ENCODE results near the gene ELAVL3. TPM values are rescaled to one million over a fixed set of nuclear protein-coding genes. Genes with fewer than 3 reads are reported as not detected.

Gene ELAVL3
- total and polyA plus RNA-seq, 3 donors from 2014 or later = 0.74 to 7.5 (median 6.1) TPM

DNA sequence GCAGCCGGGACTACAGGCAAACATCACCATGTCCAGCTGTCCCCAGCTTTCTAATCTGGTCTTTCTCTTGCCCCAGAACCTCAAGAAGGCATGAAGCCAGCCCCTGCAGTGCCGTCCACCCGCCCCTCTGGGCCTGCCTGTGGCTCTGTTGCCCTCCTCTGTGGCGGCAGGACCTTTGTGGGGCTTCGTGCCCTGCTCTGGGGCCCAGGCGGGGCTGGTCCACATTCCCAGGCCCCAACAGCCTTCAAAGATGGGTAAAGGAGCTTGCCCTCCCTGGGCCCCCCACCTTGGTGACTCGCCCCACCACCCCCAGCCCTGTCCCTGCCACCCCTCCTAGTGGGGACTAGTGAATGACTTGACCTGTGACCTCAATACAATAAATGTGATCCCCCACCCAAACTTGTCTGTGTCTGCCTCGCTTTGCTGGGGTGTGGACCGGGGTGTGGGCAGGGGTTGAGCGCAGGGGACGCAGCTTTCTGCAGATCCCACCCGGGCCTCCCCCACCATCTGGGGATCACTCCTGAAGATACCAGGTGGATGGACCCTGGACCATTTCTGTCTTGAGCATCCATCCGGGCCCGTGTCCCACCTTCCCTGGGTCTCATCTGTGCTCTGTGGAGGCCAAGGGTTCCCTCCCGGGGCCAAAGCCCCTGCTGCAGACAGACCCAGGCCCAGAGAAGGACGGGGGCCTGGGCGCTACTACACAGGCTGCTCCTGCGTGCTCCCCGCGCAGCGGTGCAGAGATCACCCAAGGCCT lies 30.1 kb downstream of the ELAVL3 start:
- 72 to 73% methylated on average over 13 to 21 of the region's 21 CpGs for WGBS, 2 donors
- intact Hi-C loops (cut with DNase I; ENCODE audit: low total_unique reads) = no loop called here
- Histone ChIP-seq H3K27ac (no peak overlapping the region), H3K27me3 (no peaks in the 10 kb centered on the region), H3K9me3 (no peaks in the 10 kb centered on the region), H3K36me3 (ENCODE audit: low read depth, missing control alignments) (no peaks in the 10 kb centered on the region), H3K4me1 (no peaks in the 10 kb centered on the region), H3K4me3 (no peak overlapping the region)
- TF ChIP-seq POLR2A (IDR thresholded peaks at IDR 0.05) (no peak), CTCF (IDR thresholded peaks at IDR 0.05) (no peak)
- no peak for DNase-seq

DNA sequence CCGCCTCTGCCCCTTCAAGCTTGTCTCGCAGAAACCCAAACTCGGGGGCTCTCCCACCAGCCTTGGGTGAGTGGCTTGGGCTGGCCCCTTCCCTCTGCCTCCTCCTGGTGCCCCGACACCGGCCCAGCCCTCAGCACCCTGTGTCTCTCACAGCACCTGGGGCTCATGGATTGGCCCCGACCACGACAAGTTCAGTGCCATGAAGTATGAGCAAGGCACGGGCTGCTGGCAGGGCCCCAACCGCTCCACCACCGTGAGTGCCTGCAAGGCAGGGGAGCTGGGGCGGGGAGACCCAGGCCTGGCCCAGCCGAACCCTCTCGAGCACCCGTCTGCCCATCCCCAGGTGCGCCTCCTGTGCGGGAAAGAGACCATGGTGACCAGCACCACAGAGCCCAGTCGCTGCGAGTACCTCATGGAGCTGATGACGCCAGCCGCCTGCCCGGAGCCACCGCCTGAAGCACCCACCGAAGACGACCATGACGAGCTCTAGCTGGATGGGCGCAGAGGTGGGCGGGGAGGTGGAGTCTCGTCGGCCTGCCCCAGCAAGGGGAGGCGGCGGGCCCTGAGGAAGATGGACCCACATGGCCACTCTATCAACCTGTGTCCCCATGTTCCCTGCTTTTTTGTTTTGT lies 31.8 kb downstream of the ELAVL3 start:
- H3K4me3 ChIP-seq = no peak overlapping the region
- intact Hi-C loops (cut with DNase I; ENCODE audit: low total_unique reads) = loop anchor here (10.0 kb wide), 1 partner anchor 154 kb away; the partner anchor contains the start of gene TSPAN16
- no peaks in the 10 kb centered on the region for H3K4me1 ChIP-seq
- H3K9me3 ChIP-seq = no peaks in the 10 kb centered on the region
- DNase-seq = no peak
- TF ChIP-seq POLR2A (IDR thresholded peaks at IDR 0.05) (no peak), CTCF (IDR thresholded peaks at IDR 0.05) (no peak)
- WGBS, 2 donors = 96 to 98% methylated on average over 20 to 31 of the region's 31 CpGs
- no peaks in the 10 kb centered on the region for H3K27me3 ChIP-seq
- no peaks in the 10 kb centered on the region for H3K36me3 ChIP-seq (ENCODE audit: low read depth, missing control alignments)
- H3K27ac ChIP-seq = no peak overlapping the region

- Histone ChIP-seq H3K9me3 (no peaks in the 10 kb centered on the region), H3K4me1 (no peaks in the 10 kb centered on the region), H3K36me3 (ENCODE audit: low read depth, missing control alignments) (no peaks in the 10 kb centered on the region), H3K27ac (no peak overlapping the region), H3K27me3 (no peaks in the 10 kb centered on the region), H3K4me3 (no peak overlapping the region)
- WGBS, 2 donors = 79 to 89% methylated on average over 8 to 13 of the region's 13 CpGs
- no peak for TF ChIP-seq POLR2A (IDR thresholded peaks at IDR 0.05)
- TF ChIP-seq CTCF (IDR thresholded peaks at IDR 0.05) = no peak
- DNase-seq = no peak
- intact Hi-C loops (cut with DNase I; ENCODE audit: low total_unique reads) = loop anchor here (10.0 kb wide), 1 partner anchor 154 kb away; the partner anchor contains the start of gene TSPAN16
These were observed 32.4 kb downstream of the ELAVL3 start for GRCh38 chr19:11448410-11448809.

DNA sequence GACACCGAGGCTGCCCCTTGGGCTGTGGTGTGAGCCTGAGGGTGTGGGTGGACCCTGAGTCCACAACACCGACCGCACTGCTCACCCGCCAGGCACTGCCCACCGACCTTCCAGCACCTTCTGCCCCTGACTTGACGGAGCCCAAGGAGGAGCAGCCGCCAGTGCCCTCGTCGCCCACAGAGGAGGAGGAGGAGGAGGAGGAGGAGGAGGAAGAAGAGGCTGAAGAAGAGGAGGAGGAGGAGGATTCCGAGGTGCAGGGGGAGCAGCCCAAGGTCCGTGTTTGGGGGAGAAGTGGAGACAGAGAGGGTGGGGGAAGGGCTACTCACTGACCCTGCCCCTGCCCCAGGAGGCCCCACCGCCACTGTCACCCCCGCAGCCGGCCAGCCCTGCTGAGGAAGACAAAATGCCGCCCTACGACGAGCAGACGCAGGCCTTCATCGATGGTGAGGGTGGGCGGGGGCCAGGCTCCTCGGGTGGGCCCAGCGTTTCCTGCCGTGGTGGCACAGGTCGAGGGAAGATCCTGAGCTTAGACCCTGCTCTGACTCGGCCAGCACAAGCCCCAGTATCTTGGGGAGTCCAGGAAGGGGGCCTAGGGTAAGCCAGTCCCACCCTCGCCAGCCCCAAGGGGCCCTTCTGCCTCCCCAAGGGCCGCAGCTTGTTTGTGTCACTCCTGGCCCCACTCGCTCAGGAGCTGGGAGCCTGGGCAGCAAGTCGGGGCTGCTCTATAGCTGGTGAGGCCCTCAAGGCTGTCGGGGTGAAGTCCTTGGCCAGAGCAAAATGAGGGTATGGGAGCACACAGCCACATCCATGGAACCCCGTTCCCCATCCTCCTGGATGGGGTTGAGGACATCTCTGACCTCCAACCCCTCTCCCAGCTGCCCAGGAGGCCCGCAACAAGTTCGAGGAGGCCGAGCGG lies 33.2 kb downstream of the ELAVL3 start:
- intact Hi-C loops (cut with DNase I; ENCODE audit: low total_unique reads) = loop anchor here (10.0 kb wide), 1 partner anchor 153 kb away; the partner anchor contains the start of gene TSPAN16
- Histone ChIP-seq H3K9me3 (no peaks in the 10 kb centered on the region), H3K36me3 (ENCODE audit: low read depth, missing control alignments) (no peaks in the 10 kb centered on the region), H3K27ac (no peak overlapping the region), H3K4me1 (no peaks in the 10 kb centered on the region), H3K4me3 (no peak overlapping the region), H3K27me3 (no peaks in the 10 kb centered on the region)
- TF ChIP-seq POLR2A (IDR thresholded peaks at IDR 0.05) (no peak), CTCF (IDR thresholded peaks at IDR 0.05) (no peak)
- WGBS, 2 donors = 82 to 89% methylated on average over 26 to 33 of the region's 35 CpGs
- DNase-seq = no peak
